ENCODE data around the gene FNDC10. TPM values are rescaled to one million over a fixed set of nuclear protein-coding genes. Genes with fewer than 3 reads are reported as not detected.
"Not testable (repeated sequence)": the region's sequence is repeated elsewhere in the genome, so short reads cannot be mapped to it uniquely, and the experiment has no call there.

FNDC10 gene
- total and polyA plus RNA-seq, 10 donors = 2.2 to 8.8 (median 4.6) TPM

DNA sequence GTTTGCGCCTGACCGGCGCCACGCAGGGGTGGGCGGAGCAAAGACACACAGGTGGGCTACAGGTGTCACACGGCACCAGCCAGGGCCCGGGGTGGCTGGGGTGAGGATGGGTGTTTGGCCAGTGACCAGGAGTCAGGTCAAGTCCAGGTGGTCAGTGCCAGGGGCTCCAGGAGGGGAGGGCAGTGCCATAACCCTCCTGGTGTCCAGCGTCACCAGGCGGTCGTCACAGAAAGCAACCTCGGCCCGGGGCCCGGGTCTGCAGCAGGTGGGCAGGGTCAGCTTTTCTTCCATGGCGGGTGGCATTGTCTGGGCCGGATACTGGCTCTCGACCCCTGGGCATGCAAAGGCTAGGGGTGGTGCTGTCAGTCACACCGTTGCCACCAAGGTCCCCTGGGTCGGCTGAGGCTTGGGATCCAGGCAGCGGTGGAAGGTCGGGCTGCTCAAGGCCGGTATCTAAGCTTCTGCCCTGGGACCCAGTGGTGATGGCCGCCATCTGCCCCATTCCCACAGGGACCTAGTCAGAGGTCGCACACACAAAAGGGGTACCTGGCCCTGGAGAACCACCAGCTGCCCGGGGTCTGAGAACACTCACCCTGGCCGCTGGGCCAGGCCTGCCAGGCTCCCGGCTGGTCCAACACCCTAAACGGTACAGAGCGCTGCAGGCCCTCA lies 1.8 kb downstream of the FNDC10 start:
- TF ChIP-seq POLR2A (IDR thresholded peaks at IDR 0.05) = no peak
- no peak for TF ChIP-seq POLR2AphosphoS5 (IDR thresholded peaks at IDR 0.05)
- TF ChIP-seq, protein P1, sequence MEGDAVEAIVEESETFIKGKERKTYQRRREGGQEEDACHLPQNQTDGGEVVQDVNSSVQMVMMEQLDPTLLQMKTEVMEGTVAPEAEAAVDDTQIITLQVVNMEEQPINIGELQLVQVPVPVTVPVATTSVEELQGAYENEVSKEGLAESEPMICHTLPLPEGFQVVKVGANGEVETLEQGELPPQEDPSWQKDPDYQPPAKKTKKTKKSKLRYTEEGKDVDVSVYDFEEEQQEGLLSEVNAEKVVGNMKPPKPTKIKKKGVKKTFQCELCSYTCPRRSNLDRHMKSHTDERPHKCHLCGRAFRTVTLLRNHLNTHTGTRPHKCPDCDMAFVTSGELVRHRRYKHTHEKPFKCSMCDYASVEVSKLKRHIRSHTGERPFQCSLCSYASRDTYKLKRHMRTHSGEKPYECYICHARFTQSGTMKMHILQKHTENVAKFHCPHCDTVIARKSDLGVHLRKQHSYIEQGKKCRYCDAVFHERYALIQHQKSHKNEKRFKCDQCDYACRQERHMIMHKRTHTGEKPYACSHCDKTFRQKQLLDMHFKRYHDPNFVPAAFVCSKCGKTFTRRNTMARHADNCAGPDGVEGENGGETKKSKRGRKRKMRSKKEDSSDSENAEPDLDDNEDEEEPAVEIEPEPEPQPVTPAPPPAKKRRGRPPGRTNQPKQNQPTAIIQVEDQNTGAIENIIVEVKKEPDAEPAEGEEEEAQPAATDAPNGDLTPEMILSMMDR (IDR thresholded peaks at IDR 0.05 in 8 of 11, conservative IDR thresholded peaks at IDR 0.05 in 3 of 11) = no peak
- Histone ChIP-seq H3K4me1 (peaks cover 8 to 60% (median 42%) of the 10 kb centered on the region in 6 donors), H3K4me3 (peak overlapping the region in 2 of 8 donors; percentile 9 to 39), H3K36me3 (no peaks in the 10 kb centered on the region), H3K27me3 (replicated peaks in 1 of 7) (peaks cover 0 to 51% (median 15%) of the 10 kb centered on the region in 7 donors), H3K9me3 (no peaks in the 10 kb centered on the region), H3K27ac (no peak overlapping the region)
- no peak for DNase-seq
- intact Hi-C loops (cut with DNase I; ENCODE audit: low total_unique reads) = no loop called here
- WGBS, 5 donors = 81 to 93% (median 85%) methylated on average over 18 to 28 of the region's 28 CpGs

- H3K27ac ChIP-seq = no peak overlapping the region
- peak overlapping the region in 2 of 8 donors; percentile 9 to 39 for H3K4me3 ChIP-seq
- no peak for TF ChIP-seq POLR2A (IDR thresholded peaks at IDR 0.05)
- peak in 2 of 3 donors; percentile 15 to 45 for TF ChIP-seq POLR2AphosphoS5 (IDR thresholded peaks at IDR 0.05)
- TF ChIP-seq, protein P1 (IDR thresholded peaks at IDR 0.05 in 8 of 11, conservative IDR thresholded peaks at IDR 0.05 in 3 of 11) = peak in 8 of 11 experiments; percentile 12 to 45 (median 36)
- H3K4me1 ChIP-seq = peaks cover 8 to 52% (median 35%) of the 10 kb centered on the region in 6 donors
- intact Hi-C loops (cut with DNase I; ENCODE audit: low total_unique reads) = no loop called here
- peaks cover 0 to 51% (median 15%) of the 10 kb centered on the region in 7 donors for H3K27me3 ChIP-seq (replicated peaks in 1 of 7)
- H3K36me3 ChIP-seq = no peaks in the 10 kb centered on the region
- no peaks in the 10 kb centered on the region for H3K9me3 ChIP-seq
- WGBS, 5 donors = 18 to 44% (median 32%) methylated on average over 10 to 15 of the region's 16 CpGs
- peak; percentile 78 for DNase-seq
These were observed 2.5 kb downstream of the FNDC10 start for GRCh38 chr1:1597275-1597930.

DNA sequence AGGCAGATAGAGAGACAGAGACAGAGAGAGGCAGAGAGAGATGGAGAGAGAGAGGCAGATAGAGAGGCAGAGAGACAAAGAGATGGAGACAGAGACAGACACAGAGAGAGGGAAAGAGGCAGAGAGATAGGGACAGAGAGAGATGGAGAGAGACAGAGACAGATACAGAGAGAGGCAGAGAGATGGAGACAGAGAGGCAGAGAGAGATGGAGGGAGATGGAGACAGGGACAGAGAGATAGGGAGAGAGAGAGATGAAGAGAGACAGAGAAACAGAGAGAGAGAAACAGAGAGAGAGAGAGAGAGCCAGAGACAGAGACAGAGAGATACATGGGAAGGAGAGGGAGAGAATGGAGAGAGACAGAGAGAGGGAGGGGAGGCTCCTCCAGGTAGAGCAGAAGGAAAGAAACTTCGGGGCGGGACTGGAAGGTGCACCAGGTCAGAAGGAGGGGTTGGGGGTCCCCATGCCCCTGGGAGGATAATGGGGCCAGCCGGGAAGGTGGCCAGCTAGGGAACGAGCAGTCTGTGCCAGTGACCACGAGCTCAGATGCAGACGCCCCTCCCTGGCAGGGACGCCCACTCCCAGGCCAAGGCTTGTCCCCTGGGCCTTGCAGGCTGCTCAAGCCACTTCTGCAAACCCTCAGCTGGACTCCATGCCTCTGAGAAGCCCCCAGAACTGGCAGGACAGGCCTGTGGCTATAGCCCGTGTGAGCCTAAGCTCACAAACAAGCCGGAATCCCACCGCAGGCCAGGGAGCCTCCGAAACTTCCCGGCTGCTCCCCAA lies 3.3 kb downstream of the FNDC10 start:
- intact Hi-C loops (cut with DNase I; ENCODE audit: low total_unique reads) = no loop called here
- TF ChIP-seq POLR2AphosphoS5 (IDR thresholded peaks at IDR 0.05) (no peak), POLR2A (IDR thresholded peaks at IDR 0.05) (no peak)
- TF ChIP-seq, protein P1 (IDR thresholded peaks at IDR 0.05 in 8 of 11, conservative IDR thresholded peaks at IDR 0.05 in 3 of 11) = no peak
- H3K4me1 ChIP-seq = peaks cover 8 to 45% (median 32%) of the 10 kb centered on the region in 6 donors
- WGBS, 5 donors = 42 to 51% (median 48%) methylated on average over 10 to 12 of the region's 12 CpGs
- H3K27me3 ChIP-seq (replicated peaks in 1 of 7) = peaks cover 0 to 51% (median 15%) of the 10 kb centered on the region in 7 donors
- no peak overlapping the region for H3K27ac ChIP-seq
- no peaks in the 10 kb centered on the region for H3K36me3 ChIP-seq
- DNase-seq = no peak
- H3K9me3 ChIP-seq = no peaks in the 10 kb centered on the region
- peak overlapping the region in 1 of 8 donors; percentile 39 for H3K4me3 ChIP-seq

GRCh38 chr1:1595341-1595740 lies 4.6 kb downstream of the FNDC10 start:
- H3K4me3 ChIP-seq; H3K36me3 ChIP-seq; intact Hi-C loops (cut with DNase I; ENCODE audit: low total_unique reads); DNase-seq; H3K27ac ChIP-seq; H3K9me3 ChIP-seq: not testable (repeated sequence)
- Histone ChIP-seq H3K27me3 (replicated peaks in 1 of 7) (peaks cover 0 to 41% (median 13%) of the 10 kb centered on the region in 7 donors), H3K4me1 (peaks cover 8 to 32% (median 24%) of the 10 kb centered on the region in 6 donors)
- WGBS, 5 donors = 74 to 95% (median 87%) methylated on average over 2 of the region's 2 CpGs
